HFFc6 (cell line): ENCODE results near the gene R3HDM4. TPM values are rescaled to one million over a fixed set of nuclear protein-coding genes. Genes with fewer than 3 reads are reported as not detected.

ENCODE experiments used
- DNase-seq: peaks from one replicate; pipeline ENCODE4 v3.0.0-alpha.2; 2018
- H3K27ac Mint-ChIP-seq: 2 replicates; pipeline ENCODE4 v1.8.0; 2020; ENCODE audit warnings: mild to moderate bottlenecking, mixed read lengths
- H3K27me3 Mint-ChIP-seq: 2 replicates; pipeline ENCODE4 v1.8.0; 2021; ENCODE audit warnings: mild to moderate bottlenecking, moderate library complexity, mixed read lengths; ENCODE audit not compliant: insufficient read depth
- H3K36me3 Mint-ChIP-seq: 2 replicates; pipeline ENCODE4 v1.8.0; 2021; ENCODE audit warnings: low read depth, mixed read lengths
- H3K4me1 Mint-ChIP-seq: 2 replicates; pipeline ENCODE4 v1.8.0; 2020; ENCODE audit warnings: low read depth, mixed read lengths
- H3K4me3 Mint-ChIP-seq: 2 replicates; pipeline ENCODE4 v1.8.0; 2020; ENCODE audit warnings: mild to moderate bottlenecking, moderate library complexity, mixed read lengths
- H3K9me3 Mint-ChIP-seq: 2 replicates; pipeline ENCODE4 v1.8.0; 2020; ENCODE audit warnings: mild to moderate bottlenecking, mixed read lengths
- total RNA-seq, 6 experiments: library from RNA; stranded (reverse); fragmentation: NEBNext Ultra II Directional; extraction: Animal tissue kit (Norgen Biotek cat#: 25700); gene quantifications; 2 replicates in 1 of 6; 3 replicates in 5 of 6; pipeline ENCODE4 v1.2.3, GENCODE V29; 2021
- TF ChIP-seq, protein P1 (sequence below): fragments of 200-600 bp; sonication (generic); IDR thresholded peaks from 2 replicates; pipeline ENCODE4 v1.5.0; 2021; ENCODE audit warnings: antibody characterized with exemption, mild to moderate bottlenecking

R3HDM4 gene
- total RNA-seq, 6 experiments from 2014 or later: 41.9 to 53.4 (median 45.9) TPM

DNA sequence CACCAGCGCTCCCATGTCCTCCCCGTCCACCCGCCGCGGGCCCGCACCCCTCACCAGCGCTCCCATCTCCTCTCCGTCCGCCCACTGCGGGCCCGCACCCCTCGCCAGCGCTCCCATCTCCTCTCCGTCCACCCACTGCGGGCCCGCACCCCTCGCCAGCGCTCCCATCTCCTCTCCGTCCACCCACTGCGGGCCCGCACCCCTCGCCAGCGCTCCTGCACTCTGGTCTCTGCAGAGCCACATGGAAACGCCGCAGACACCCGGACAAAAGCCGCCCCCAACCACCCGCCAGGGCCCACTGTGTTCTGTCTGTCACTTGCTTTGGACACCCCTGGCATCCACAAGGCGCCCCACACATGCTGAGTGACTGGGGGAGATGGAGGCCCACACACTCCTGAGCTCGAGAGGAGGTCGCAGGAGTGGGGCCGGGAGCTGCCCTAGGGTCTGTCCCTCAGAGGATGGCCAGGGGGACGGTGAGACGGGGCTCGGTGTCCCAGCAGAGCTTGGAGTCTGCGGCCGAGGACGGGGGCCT lies 46.2 kb downstream of the R3HDM4 start:
- Mint-ChIP-seq H3K27me3 (peaks cover 7% of the 10 kb centered on the region), H3K9me3 (0 out of 2 replicates have a peak, but pooled peaks cover 3% of the 10 kb centered on the region), H3K4me1 (peaks cover 16% of the 10 kb centered on the region), H3K4me3 (no peak overlapping the region), H3K36me3 (peaks cover 9% of the 10 kb centered on the region), H3K27ac (no peak overlapping the region)
- DNase-seq: no peak
- TF ChIP-seq, protein P1, sequence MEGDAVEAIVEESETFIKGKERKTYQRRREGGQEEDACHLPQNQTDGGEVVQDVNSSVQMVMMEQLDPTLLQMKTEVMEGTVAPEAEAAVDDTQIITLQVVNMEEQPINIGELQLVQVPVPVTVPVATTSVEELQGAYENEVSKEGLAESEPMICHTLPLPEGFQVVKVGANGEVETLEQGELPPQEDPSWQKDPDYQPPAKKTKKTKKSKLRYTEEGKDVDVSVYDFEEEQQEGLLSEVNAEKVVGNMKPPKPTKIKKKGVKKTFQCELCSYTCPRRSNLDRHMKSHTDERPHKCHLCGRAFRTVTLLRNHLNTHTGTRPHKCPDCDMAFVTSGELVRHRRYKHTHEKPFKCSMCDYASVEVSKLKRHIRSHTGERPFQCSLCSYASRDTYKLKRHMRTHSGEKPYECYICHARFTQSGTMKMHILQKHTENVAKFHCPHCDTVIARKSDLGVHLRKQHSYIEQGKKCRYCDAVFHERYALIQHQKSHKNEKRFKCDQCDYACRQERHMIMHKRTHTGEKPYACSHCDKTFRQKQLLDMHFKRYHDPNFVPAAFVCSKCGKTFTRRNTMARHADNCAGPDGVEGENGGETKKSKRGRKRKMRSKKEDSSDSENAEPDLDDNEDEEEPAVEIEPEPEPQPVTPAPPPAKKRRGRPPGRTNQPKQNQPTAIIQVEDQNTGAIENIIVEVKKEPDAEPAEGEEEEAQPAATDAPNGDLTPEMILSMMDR: no peak

DNA sequence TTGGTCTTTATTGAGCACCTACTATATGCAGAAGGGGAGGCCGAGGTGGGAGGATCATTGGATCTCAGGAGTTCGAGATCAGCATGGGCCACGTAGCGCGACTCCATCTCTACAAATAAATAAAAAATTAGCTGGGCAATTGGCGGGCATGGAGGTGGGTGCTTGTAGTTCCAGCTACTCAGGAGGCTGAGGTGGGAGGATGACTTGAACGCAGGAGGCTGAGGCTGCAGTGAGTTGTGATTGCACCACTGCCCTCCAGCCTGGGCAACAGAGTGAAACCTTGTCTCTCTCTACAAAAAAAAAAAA lies 49.8 kb downstream of the R3HDM4 start:
- TF ChIP-seq, protein P1: no peak
- Mint-ChIP-seq H3K27me3 (peaks cover 7% of the 10 kb centered on the region; the same call in 1 of the 2 replicates), H3K36me3 (peaks cover 9% of the 10 kb centered on the region), H3K27ac (no peak overlapping the region), H3K4me1 (no peaks in the 10 kb centered on the region; the same call in 1 of the 2 replicates), H3K9me3 (0 out of 2 replicates have a peak, but pooled peaks cover 3% of the 10 kb centered on the region), H3K4me3 (no peak overlapping the region)
- no peak for DNase-seq

DNA sequence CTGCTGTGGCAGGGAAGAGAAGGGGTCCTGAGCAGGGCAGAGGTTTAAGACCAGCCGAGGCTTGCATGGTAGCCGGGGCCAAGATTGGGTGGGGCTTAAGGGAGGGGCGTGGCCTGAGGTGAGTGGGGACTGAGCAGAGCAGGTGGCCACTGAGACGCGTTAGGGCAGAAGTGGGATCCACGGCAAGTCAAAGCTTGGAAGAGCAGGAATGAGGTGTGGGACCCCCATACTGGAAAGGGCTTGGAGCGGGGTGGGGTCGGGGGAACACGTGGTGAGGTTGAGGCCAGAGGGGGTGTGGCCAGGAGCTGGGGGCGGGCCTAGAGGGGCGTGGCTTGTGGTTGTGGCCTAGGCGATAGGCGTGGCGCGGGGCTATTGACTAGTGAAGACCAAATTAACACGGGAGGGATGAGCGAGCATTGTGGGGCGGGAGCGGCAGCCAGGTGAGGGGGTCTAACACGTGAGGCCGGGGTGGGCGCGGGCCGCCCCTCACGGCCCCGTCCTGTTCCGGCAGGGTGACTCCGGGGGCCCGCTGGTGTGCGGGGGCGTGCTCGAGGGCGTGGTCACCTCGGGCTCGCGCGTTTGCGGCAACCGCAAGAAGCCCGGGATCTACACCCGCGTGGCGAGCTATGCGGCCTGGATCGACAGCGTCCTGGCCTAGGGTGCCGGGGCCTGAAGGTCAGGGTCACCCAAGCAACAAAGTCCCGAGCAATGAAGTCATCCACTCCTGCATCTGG lies 50.3 kb downstream of the R3HDM4 start:
- TF ChIP-seq, protein P1: no peak
- peaks cover 9% of the 10 kb centered on the region for H3K36me3 Mint-ChIP-seq
- H3K27ac Mint-ChIP-seq: no peak overlapping the region
- 0 out of 2 replicates have a peak, but pooled peaks cover 3% of the 10 kb centered on the region for H3K9me3 Mint-ChIP-seq
- H3K27me3 Mint-ChIP-seq: peaks cover 7% of the 10 kb centered on the region; the same call in 1 of the 2 replicates
- peak; percentile 9 for DNase-seq
- H3K4me1 Mint-ChIP-seq: no peaks in the 10 kb centered on the region; the same call in 1 of the 2 replicates
- no peak overlapping the region for H3K4me3 Mint-ChIP-seq

DNA sequence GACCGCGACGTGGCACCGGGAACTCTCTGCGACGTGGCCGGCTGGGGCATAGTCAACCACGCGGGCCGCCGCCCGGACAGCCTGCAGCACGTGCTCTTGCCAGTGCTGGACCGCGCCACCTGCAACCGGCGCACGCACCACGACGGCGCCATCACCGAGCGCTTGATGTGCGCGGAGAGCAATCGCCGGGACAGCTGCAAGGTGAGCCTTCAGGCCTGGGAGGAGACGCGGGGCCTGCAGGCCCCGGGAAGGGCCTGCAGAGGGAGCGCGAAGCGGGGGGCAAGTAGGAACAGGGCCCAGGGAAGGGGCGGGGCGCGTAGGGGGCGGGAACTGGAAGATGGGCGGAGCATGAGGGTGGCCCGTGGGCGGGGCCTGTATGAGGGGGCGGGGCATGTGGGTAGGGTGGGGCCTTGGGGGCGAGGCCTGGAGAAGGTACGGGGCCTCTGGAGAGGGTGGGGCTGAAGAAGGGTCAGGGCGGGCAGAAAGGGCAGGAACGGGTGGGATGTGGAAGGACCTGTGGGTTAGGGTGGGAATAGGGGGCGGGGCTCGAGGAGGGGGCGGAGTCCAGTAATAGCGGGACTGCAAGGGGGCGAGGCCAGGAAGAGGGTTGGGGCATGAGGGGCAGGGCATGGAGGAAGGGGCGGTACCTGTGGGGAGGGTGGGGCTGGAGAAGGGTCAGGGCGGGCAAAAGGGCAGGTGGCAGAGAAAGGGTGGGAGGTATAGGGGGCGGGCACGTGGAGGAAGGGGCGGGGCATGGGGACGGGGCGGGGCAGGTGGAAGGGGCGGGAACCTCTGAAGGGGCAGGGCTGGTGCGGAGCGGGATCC lies 51.1 kb downstream of the R3HDM4 start:
- no peak for DNase-seq
- Mint-ChIP-seq H3K36me3 (0 out of 2 replicates have a peak, but pooled peaks cover 4% of the 10 kb centered on the region), H3K4me3 (no peak overlapping the region)

More for the DNA sequence above, 51.1 kb downstream of the R3HDM4 start:
- H3K27ac Mint-ChIP-seq: no peak overlapping the region
- 0 out of 2 replicates have a peak, but pooled peaks cover 3% of the 10 kb centered on the region for H3K9me3 Mint-ChIP-seq
- TF ChIP-seq, protein P1: peak; percentile 27; the same call in 1 of the 2 replicates
- peaks cover 4% of the 10 kb centered on the region; the same call in 1 of the 2 replicates for H3K27me3 Mint-ChIP-seq
- H3K4me1 Mint-ChIP-seq: no peaks in the 10 kb centered on the region; the same call in 1 of the 2 replicates
